Measurements from ENCODE around the gene EPHA5. TPM values are rescaled to one million over a fixed set of nuclear protein-coding genes. Genes with fewer than 3 reads are reported as not detected.

Gene EPHA5
- total RNA-seq: 1 to 10 TPM; 2.9 to 5.0 (median 4.4) TPM

DNA sequence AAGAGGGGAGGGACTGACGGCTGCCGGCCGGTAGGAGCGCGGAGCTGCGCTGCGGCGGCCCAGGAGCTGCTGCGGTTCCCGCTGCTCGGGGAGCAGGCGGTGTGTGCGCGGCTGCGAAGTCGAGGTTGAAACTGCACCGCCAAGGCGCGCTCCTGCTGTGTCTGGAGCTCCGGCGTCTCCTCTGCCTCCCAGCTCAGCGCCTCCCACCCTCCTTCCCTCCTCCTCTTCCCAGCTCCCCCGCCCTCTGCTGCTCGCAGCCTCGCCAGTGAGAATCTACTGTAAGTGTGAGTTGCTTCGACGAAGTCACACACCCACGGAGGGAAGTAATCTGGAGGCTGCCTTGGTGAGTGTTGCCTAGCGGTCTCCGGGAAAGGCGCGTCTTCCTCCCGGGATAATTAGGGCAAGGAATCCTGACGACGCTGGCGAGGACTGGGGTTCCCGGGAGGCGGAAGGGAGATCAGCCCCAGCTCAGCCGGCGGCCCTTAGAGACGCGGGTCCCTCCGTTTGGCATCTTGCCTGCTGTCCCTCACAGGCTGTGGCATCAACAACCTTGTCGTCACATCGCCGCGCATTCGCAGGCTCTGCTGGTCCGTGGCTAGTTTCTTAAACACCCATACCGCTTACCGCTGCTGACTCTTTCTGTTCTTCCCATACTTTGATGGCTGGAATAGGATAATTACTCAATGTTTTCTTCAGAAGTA is at the start of gene EPHA5:
Gene EPHA5 (minus strand): TSS at position 159 of the 701 bp plus-strand sequence. CDS start 747 bp downstream, outside the sequence.
- peak within 1 kb of the TSS; percentile 43 to 85 (median 67) for H3K27ac ChIP-seq
- peak within 1 kb of the TSS; percentile 39 to 65 (median 54) for H3K4me3 ChIP-seq
- no peaks in the 10 kb centered on the region for H3K36me3 ChIP-seq
- TF ChIP-seq POLR2A (IDR thresholded peaks at IDR 0.05) (peak; percentile 43 to 67), EP300 (IDR thresholded peaks at IDR 0.05) (peak in 1 of 2 donors; percentile 86)
- TF ChIP-seq, protein P1, sequence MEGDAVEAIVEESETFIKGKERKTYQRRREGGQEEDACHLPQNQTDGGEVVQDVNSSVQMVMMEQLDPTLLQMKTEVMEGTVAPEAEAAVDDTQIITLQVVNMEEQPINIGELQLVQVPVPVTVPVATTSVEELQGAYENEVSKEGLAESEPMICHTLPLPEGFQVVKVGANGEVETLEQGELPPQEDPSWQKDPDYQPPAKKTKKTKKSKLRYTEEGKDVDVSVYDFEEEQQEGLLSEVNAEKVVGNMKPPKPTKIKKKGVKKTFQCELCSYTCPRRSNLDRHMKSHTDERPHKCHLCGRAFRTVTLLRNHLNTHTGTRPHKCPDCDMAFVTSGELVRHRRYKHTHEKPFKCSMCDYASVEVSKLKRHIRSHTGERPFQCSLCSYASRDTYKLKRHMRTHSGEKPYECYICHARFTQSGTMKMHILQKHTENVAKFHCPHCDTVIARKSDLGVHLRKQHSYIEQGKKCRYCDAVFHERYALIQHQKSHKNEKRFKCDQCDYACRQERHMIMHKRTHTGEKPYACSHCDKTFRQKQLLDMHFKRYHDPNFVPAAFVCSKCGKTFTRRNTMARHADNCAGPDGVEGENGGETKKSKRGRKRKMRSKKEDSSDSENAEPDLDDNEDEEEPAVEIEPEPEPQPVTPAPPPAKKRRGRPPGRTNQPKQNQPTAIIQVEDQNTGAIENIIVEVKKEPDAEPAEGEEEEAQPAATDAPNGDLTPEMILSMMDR (IDR thresholded peaks at IDR 0.05): peak in 1 of 5 experiments; percentile 54
- WGBS, 2 donors: 1 to 2% methylated on average over 48 to 49 of the region's 51 CpGs
- peak; percentile 39 to 58 for DNase-seq (ENCODE audit: low spot score in 2 of 2)
- no peaks in the 10 kb centered on the region for H3K9me3 ChIP-seq
- peaks cover 0 to 34% (median 0%) of the 10 kb centered on the region in 4 donors for H3K4me1 ChIP-seq
- peaks cover 0 to 6% of the 10 kb centered on the region in 2 donors for H3K27me3 ChIP-seq

DNA sequence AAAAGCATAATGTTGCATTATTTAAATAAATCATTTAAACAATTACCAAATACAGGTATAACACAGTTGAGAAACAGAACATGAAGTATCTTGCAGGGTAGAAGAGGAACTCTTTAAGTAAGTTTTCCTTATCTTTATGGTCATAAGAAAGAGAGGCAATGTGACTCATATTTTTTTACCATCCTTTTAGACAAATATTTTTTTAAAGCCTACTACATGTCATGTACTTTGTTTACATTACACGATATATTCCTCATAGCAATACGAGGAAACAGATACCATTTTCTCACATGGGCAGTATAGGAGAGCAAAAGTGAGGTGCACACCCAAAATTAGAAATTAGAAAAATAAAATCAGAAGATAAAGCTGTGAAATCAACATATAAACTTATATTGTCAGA is 49.3 kb upstream of the EPHA5 start:
- 87 to 91% methylated on average over 2 of the region's 2 CpGs for WGBS, 2 donors
- Histone ChIP-seq H3K9me3 (peaks cover 0 to 2% (median 0%) of the 10 kb centered on the region in 4 donors), H3K4me1 (no peaks in the 10 kb centered on the region), H3K27ac (no peak overlapping the region), H3K27me3 (no peaks in the 10 kb centered on the region), H3K4me3 (no peak overlapping the region), H3K36me3 (no peaks in the 10 kb centered on the region)
- TF ChIP-seq POLR2A (IDR thresholded peaks at IDR 0.05) (no peak), EP300 (IDR thresholded peaks at IDR 0.05) (no peak)
- TF ChIP-seq, protein P1 (IDR thresholded peaks at IDR 0.05): no peak
- DNase-seq (ENCODE audit: low spot score in 2 of 2): no peak

DNA sequence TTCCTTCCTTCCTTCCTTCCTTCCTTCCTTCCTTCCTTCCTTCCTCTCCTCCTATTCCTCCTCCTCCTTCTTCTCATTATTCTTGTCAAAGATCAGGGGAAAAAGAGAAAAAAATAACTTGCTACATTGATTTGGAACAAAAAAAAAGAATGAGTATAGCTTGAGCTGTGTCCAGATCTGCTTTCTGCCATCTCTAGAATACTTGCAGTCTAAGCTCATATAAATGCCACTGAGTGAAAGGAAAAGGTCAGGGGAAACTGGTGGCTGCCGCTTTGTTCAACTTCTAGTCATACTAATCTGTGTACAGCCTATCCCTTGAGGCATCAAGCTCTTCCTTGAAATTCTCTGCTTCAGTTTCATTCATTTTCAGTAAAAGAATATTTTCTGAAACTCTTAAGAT is 28.3 kb upstream of the EPHA5 start:
- 47 to 49% methylated on average over 1 of the region's 1 CpG for WGBS, 2 donors

DNA sequence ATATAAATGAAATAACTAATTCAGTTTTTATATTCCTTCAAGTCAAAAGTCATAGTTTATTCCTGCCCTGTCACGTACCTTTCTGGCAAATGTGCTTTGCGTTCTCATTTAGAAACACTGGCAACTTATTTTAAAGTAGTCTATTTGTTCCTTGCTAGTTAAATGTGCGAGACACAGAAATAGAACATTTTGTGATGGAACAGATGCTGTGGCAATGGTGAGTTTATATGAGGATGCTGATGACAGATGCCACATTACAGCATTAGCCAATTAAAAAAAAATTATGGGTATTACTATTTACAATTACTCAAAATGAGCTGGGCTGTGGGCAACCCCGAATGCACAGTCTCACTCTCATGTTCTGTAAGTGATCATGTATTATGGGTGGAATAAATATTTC is 26.1 kb upstream of the EPHA5 start:
- TF ChIP-seq POLR2A (IDR thresholded peaks at IDR 0.05): no peak
- TF ChIP-seq EP300 (IDR thresholded peaks at IDR 0.05): no peak
- TF ChIP-seq, protein P1 (IDR thresholded peaks at IDR 0.05): no peak
- no peak for DNase-seq (ENCODE audit: low spot score in 2 of 2)
- no peak overlapping the region for H3K27ac ChIP-seq
- WGBS, 2 donors: 64 to 90% methylated on average over 4 of the region's 4 CpGs
- H3K27me3 ChIP-seq: peaks cover 0 to 2% of the 10 kb centered on the region in 2 donors
- H3K4me3 ChIP-seq: no peak overlapping the region
- no peaks in the 10 kb centered on the region for H3K4me1 ChIP-seq
- no peaks in the 10 kb centered on the region for H3K9me3 ChIP-seq
- H3K36me3 ChIP-seq: no peaks in the 10 kb centered on the region

More for the DNA sequence above, 28.3 kb upstream of the EPHA5 start:
- H3K27ac ChIP-seq: no peak overlapping the region
- H3K4me1 ChIP-seq: no peaks in the 10 kb centered on the region
- H3K36me3 ChIP-seq: no peaks in the 10 kb centered on the region
- no peak for DNase-seq (ENCODE audit: low spot score in 2 of 2)
- H3K9me3 ChIP-seq: no peaks in the 10 kb centered on the region
- TF ChIP-seq EP300 (IDR thresholded peaks at IDR 0.05) (no peak), POLR2A (IDR thresholded peaks at IDR 0.05) (no peak)
- TF ChIP-seq, protein P1 (IDR thresholded peaks at IDR 0.05): no peak
- peaks cover 0 to 2% of the 10 kb centered on the region in 2 donors for H3K27me3 ChIP-seq
- H3K4me3 ChIP-seq: no peak overlapping the region

DNA sequence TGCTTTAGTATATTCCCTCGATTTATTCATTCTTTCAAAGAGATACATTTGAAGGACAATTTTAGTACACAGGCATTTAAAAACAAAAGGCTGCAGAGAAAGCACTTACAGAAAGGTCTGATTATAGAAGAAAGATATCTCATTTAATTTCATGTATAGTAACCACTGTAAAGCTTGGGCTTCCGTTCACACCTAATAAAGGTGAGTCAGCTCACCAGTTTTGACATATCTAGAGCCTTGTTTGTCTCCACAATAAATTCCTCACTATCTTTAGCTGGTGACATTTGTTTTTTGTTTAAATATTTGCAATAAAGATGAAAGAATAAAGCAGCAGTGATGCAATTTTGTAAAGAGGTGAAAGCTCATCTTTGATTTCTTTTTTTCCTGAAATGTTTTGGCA is 1.1 kb upstream of the EPHA5 start:
- no peak overlapping the region for H3K4me3 ChIP-seq

More for the DNA sequence above, 1.1 kb upstream of the EPHA5 start:
- Histone ChIP-seq H3K9me3 (no peaks in the 10 kb centered on the region), H3K27me3 (peaks cover 0 to 6% of the 10 kb centered on the region in 2 donors), H3K27ac (peak overlapping the region in 1 of 4 donors; percentile 85), H3K36me3 (no peaks in the 10 kb centered on the region), H3K4me1 (peaks cover 0 to 34% (median 0%) of the 10 kb centered on the region in 4 donors)
- DNase-seq (ENCODE audit: low spot score in 2 of 2): no peak
- TF ChIP-seq EP300 (IDR thresholded peaks at IDR 0.05) (no peak), POLR2A (IDR thresholded peaks at IDR 0.05) (no peak)
- TF ChIP-seq, protein P1 (IDR thresholded peaks at IDR 0.05): no peak
- 40 to 48% methylated on average over 2 of the region's 2 CpGs for WGBS, 2 donors

Data from tibial nerve (tissue), 4 donors.